DMS153 treated with DMSO at 0.1 percent for 48 hours (cell line): Measurements from ENCODE around the gene DCAF12.
"Not testable (repeated sequence)": the region's sequence is repeated elsewhere in the genome, so short reads cannot be mapped to it uniquely, and the experiment has no call there.

Source experiments
- DNase-seq: peaks from one replicate; lab custom pipeline; 2025; ENCODE audit not compliant: unreplicated experiment; lab: John Stamatoyannopoulos, UW

DCAF12 gene

GRCh38 chr9:34126207-34127034 is at the start of gene DCAF12:
TSS of gene DCAF12 (minus strand) at chr9:34126698. CDS start at chr9:34126431, 267 bp downstream.
- peak; percentile 87 for DNase-seq

GRCh38 chr9:34176089-34176488 is 49.6 kb upstream of the DCAF12 start:
- no peak for DNase-seq

GRCh38 chr9:34171753-34172535 is 45.4 kb upstream of the DCAF12 start:
- no peak for DNase-seq

- DNase-seq, result no peak
Observed at GRCh38 chr9:34170237-34170991, 43.9 kb upstream of the DCAF12 start.

GRCh38 chr9:34169125-34169524 is 42.6 kb upstream of the DCAF12 start:
- no peak for DNase-seq

GRCh38 chr9:34163434-34163833 is 36.9 kb upstream of the DCAF12 start:
- no peak for DNase-seq

- DNase-seq, result peak; percentile 19
Observed at GRCh38 chr9:34158362-34158869, 31.9 kb upstream of the DCAF12 start.

- no peak for DNase-seq
Observed at GRCh38 chr9:34157898-34158297, 31.4 kb upstream of the DCAF12 start.

GRCh38 chr9:34157318-34157717 is 30.8 kb upstream of the DCAF12 start:
- DNase-seq, result no peak

- no peak for DNase-seq
Observed at GRCh38 chr9:34154057-34154456, 27.6 kb upstream of the DCAF12 start.

- no peak for DNase-seq
Observed at GRCh38 chr9:34151398-34151797, 24.9 kb upstream of the DCAF12 start.

GRCh38 chr9:34145165-34145564 is 18.7 kb upstream of the DCAF12 start:
- DNase-seq, result no peak

GRCh38 chr9:34143116-34143515 is 16.6 kb upstream of the DCAF12 start:
- DNase-seq, result no peak

GRCh38 chr9:34140853-34141252 is 14.4 kb upstream of the DCAF12 start:
- no peak for DNase-seq

- DNase-seq, result no peak
Observed at GRCh38 chr9:34139477-34140146, 13.1 kb upstream of the DCAF12 start.

- DNase-seq, result not testable (repeated sequence)
Observed at GRCh38 chr9:34138644-34139043, 12.1 kb upstream of the DCAF12 start.

GRCh38 chr9:34134521-34134920 is 8.0 kb upstream of the DCAF12 start:
- DNase-seq, result no peak

GRCh38 chr9:34133436-34133949 is 7.0 kb upstream of the DCAF12 start:
- no peak for DNase-seq

GRCh38 chr9:34131571-34131970 is 5.1 kb upstream of the DCAF12 start:
- no peak for DNase-seq
